Effector memory CD4-positive, alpha-beta T cell (primary cell): ENCODE data around the gene HPCAL1.

ENCODE experiments used
- DNase-seq, 3 donors: peaks; one replicate each; pipeline ENCODE4 v3.0.0-alpha.2; 2020
- H3K27ac ChIP-seq: 2 replicates; pipeline ENCODE4 v1.7.0; 2013; ENCODE audit warnings: mild to moderate bottlenecking, low read length, moderate library complexity; ENCODE audit not compliant: insufficient read depth, poor library complexity, severe bottlenecking
- H3K27me3 ChIP-seq: replicated peaks from 2 replicates; pipeline ENCODE4 v1.7.0; 2013; ENCODE audit warnings: mild to moderate bottlenecking, low read length; ENCODE audit not compliant: insufficient read depth, control insufficient read depth, poor library complexity, severe bottlenecking
- H3K36me3 ChIP-seq: 2 replicates; pipeline ENCODE4 v1.7.0; 2013; ENCODE audit warnings: mild to moderate bottlenecking, low read length, moderate library complexity; ENCODE audit not compliant: control insufficient read depth, insufficient read depth
- H3K4me1 ChIP-seq: 2 replicates; pipeline ENCODE4 v1.7.0; 2013; ENCODE audit warnings: low read length, mild to moderate bottlenecking; ENCODE audit not compliant: control insufficient read depth, insufficient read depth, poor library complexity, severe bottlenecking
- H3K4me3 ChIP-seq: 2 replicates; pipeline ENCODE4 v1.7.0; 2013; ENCODE audit warnings: low read length, low read depth, mild to moderate bottlenecking; ENCODE audit not compliant: insufficient read depth, poor library complexity, severe bottlenecking
- H3K9me3 ChIP-seq: 2 replicates; pipeline ENCODE4 v1.7.0; 2013; ENCODE audit warnings: mild to moderate bottlenecking, low read length, moderate library complexity; ENCODE audit not compliant: control insufficient read depth

Gene HPCAL1

GRCh38 chr2:10352972-10353371 lies 50.3 kb downstream of the HPCAL1 start:
- peaks cover 3% of the 10 kb centered on the region for H3K4me1 ChIP-seq
- H3K4me3 ChIP-seq, result no peak overlapping the region
- no peak overlapping the region for H3K27ac ChIP-seq
- H3K36me3 ChIP-seq, result peaks cover 5% of the 10 kb centered on the region
- no peaks in the 10 kb centered on the region for H3K27me3 ChIP-seq
- H3K9me3 ChIP-seq, result no peaks in the 10 kb centered on the region
- no peak for DNase-seq

DNA sequence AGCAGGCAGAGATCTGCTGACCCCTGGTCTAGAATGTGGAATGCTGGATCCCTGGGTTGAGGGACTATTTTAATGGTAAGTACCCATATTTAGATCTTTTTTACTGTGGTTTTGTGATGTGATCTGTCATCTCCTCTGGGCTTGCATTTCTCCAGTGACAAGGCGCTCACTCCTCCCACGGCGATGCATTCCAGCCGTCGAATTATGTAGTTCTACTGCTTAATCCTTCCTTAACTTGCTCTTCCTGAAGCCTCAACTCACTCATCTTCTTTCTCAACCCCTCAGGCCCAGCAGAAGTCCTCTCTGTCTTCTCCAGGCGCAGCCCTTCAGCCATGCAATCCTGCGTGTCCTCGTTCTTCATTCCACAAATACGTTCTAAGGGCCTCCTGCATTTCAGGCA lies 51.2 kb downstream of the HPCAL1 start:
- H3K4me1 ChIP-seq, result peaks cover 3% of the 10 kb centered on the region
- H3K4me3 ChIP-seq, result no peak overlapping the region
- DNase-seq, result no peak
- no peaks in the 10 kb centered on the region for H3K9me3 ChIP-seq
- no peak overlapping the region for H3K27ac ChIP-seq
- H3K36me3 ChIP-seq, result peaks cover 9% of the 10 kb centered on the region
- H3K27me3 ChIP-seq, result no peaks in the 10 kb centered on the region

- no peak overlapping the region for H3K4me3 ChIP-seq
- H3K27me3 ChIP-seq, result no peaks in the 10 kb centered on the region
- no peak overlapping the region for H3K27ac ChIP-seq
- peaks cover 3% of the 10 kb centered on the region for H3K4me1 ChIP-seq
- peaks cover 13% of the 10 kb centered on the region for H3K36me3 ChIP-seq
- H3K9me3 ChIP-seq, result no peaks in the 10 kb centered on the region
- no peak for DNase-seq
Measured at GRCh38 chr2:10354399-10354798, 51.7 kb downstream of the HPCAL1 start.

GRCh38 chr2:10355471-10356438 lies 53.1 kb downstream of the HPCAL1 start:
- Histone ChIP-seq H3K4me1 (peaks cover 3% of the 10 kb centered on the region), H3K27me3 (no peaks in the 10 kb centered on the region), H3K27ac (no peak overlapping the region), H3K9me3 (no peaks in the 10 kb centered on the region), H3K36me3 (peaks cover 17% of the 10 kb centered on the region), H3K4me3 (no peak overlapping the region)
- no peak for DNase-seq

GRCh38 chr2:10356439-10356811 lies 53.7 kb downstream of the HPCAL1 start:
- Histone ChIP-seq H3K36me3 (peaks cover 17% of the 10 kb centered on the region), H3K4me3 (no peak overlapping the region), H3K9me3 (no peaks in the 10 kb centered on the region), H3K27me3 (no peaks in the 10 kb centered on the region), H3K27ac (no peak overlapping the region), H3K4me1 (peaks cover 3% of the 10 kb centered on the region)
- DNase-seq, result no peak

- Histone ChIP-seq H3K9me3 (no peaks in the 10 kb centered on the region), H3K4me1 (peaks cover 3% of the 10 kb centered on the region), H3K27me3 (no peaks in the 10 kb centered on the region), H3K4me3 (no peak overlapping the region), H3K36me3 (peaks cover 17% of the 10 kb centered on the region), H3K27ac (no peak overlapping the region)
- DNase-seq, result no peak
Measured at GRCh38 chr2:10357193-10358169, 54.8 kb downstream of the HPCAL1 start.

DNA sequence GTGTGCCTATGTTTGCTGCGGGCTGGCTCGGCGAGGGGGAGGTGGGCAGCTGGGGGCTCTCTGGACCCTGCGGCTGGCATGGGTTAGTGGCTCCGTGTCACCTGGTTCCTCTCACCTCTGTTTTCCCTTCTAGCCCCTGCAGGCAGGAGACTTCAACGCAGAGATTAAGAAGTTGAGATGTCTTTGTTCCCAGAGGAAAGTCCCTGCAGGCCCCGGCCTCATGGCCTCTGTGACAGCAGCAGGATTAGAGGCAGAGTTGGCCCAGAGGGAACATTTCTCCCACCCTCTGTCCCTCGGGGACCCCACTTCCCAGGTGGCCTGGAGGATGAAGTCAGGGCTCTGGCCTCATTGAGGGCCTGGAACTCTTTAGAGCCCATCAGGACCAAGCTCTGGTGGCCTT lies 56.5 kb downstream of the HPCAL1 start:
- no peak overlapping the region for H3K4me3 ChIP-seq
- H3K27me3 ChIP-seq, result no peaks in the 10 kb centered on the region
- H3K9me3 ChIP-seq, result no peaks in the 10 kb centered on the region
- peaks cover 14% of the 10 kb centered on the region for H3K36me3 ChIP-seq
- no peak for DNase-seq
- H3K4me1 ChIP-seq, result peaks cover 3% of the 10 kb centered on the region
- no peak overlapping the region for H3K27ac ChIP-seq

DNA sequence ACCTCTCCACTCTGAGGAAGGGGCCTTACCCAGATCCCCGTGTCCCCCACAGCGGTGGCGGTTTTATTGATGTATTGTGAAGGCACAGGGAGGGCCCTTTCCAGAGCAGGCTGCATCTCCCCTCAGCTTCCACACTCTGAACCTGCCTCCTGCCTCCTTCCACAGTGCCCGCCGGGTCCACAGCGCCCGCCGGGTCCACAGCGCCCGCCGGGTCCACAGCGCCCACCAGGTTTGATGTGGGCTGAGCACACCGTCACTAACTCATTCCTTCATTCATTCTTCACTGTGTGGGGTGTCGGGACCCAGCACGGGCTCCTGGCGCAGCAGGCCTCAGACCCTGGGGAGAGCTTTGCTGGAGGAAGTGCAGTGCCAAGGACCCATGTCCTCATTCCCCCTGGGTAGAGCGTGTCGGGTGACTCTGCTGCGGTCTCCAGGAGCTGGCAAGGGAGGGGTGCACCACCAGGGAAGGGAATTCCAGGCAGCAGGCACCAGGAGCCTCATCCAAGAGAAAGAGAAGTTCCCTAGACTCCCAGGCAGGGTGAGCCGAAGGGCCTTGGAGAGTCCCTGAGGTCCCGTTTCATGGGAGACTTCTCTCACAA lies 57.1 kb downstream of the HPCAL1 start:
- DNase-seq, result no peak
- Histone ChIP-seq H3K36me3 (peaks cover 12% of the 10 kb centered on the region), H3K4me3 (no peak overlapping the region), H3K4me1 (peaks cover 3% of the 10 kb centered on the region), H3K9me3 (no peaks in the 10 kb centered on the region), H3K27me3 (no peaks in the 10 kb centered on the region), H3K27ac (no peak overlapping the region)

DNA sequence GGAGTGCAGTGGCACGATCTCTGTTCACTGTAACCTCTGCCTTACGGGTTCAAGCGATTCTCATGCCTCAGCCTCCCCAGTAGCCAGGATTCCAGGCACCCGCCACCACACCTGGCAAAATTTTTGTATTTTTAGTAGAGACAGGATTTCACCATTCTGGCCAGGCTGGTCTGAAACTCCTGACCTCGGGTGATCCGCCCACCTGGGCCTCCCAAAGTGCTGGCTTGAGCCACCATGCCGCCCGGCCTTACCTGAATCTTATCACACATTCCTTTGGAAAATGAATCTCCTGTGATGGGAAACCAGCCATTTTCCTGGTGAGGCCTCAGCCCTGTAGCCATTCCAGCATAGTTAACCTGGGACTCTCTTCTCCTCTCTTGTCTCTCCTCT lies 57.8 kb downstream of the HPCAL1 start:
- Histone ChIP-seq H3K36me3 (peaks cover 12% of the 10 kb centered on the region), H3K9me3 (no peaks in the 10 kb centered on the region), H3K4me3 (no peak overlapping the region), H3K27me3 (no peaks in the 10 kb centered on the region), H3K27ac (no peak overlapping the region), H3K4me1 (peaks cover 3% of the 10 kb centered on the region)
- DNase-seq, result no peak
